ENCODE results near the gene TPRN.
"Not testable (repeated sequence)": the region's sequence is repeated elsewhere in the genome, so short reads cannot be mapped to it uniquely, and the experiment has no call there.

TPRN gene

GRCh38 chr9:137200311-137201204 lies at the start of gene TPRN:
Gene TPRN (minus strand): TSS chr9:137200741. CDS start chr9:137200711, 30 bp downstream.
- DNase-seq: peak; percentile 98

GRCh38 chr9:137247916-137248175 lies 47.3 kb upstream of the TPRN start:
- no peak for DNase-seq

GRCh38 chr9:137247135-137247915 lies 46.8 kb upstream of the TPRN start:
- DNase-seq: no peak

GRCh38 chr9:137245450-137246421 lies 45.2 kb upstream of the TPRN start:
- DNase-seq: no peak

GRCh38 chr9:137244486-137245449 lies 44.2 kb upstream of the TPRN start:
- DNase-seq: no peak

GRCh38 chr9:137243626-137244485 lies 43.3 kb upstream of the TPRN start:
- no peak for DNase-seq

GRCh38 chr9:137243266-137243625 lies 42.7 kb upstream of the TPRN start:
- not testable (repeated sequence) for DNase-seq

GRCh38 chr9:137242269-137243203 lies 42.0 kb upstream of the TPRN start:
- no peak for DNase-seq

- peak; percentile 62 for DNase-seq
Observed at GRCh38 chr9:137241490-137242268, 41.1 kb upstream of the TPRN start.

- peak; percentile 99 for DNase-seq
Observed at GRCh38 chr9:137240841-137241489, 40.4 kb upstream of the TPRN start, which contains the start of gene TUBB4B. Gene TUBB4B (plus strand): TSS chr9:137241287. CDS start chr9:137241361, 74 bp downstream.

GRCh38 chr9:137240318-137240840 lies 39.8 kb upstream of the TPRN start:
- DNase-seq: peak; percentile 62

GRCh38 chr9:137239541-137240200 lies 39.1 kb upstream of the TPRN start:
- DNase-seq: not testable (repeated sequence)

- no peak for DNase-seq
Observed at GRCh38 chr9:137237759-137238726, 37.5 kb upstream of the TPRN start.

GRCh38 chr9:137236936-137237421 lies 36.4 kb upstream of the TPRN start:
- DNase-seq: no peak

- peak; percentile 89 for DNase-seq
Observed at GRCh38 chr9:137236238-137236935, 35.8 kb upstream of the TPRN start.

Data from stimulated activated CD4-positive, alpha-beta T cell treated with anti-CD3 and anti-CD28 coated beads, Interleukin-1b, Interleukin-23, amount 100 ng/mL, for 48 hours (primary cell).